GM06990 (cell line): ENCODE measurements around the gene TM9SF1.

Source experiments
- DNase-seq: peaks from one replicate; pipeline ENCODE4 v3.0.0-alpha.2; 2011; ENCODE audit not compliant: insufficient read length; ENCODE audit errors: extremely low read depth
- H3K27me3 ChIP-seq: replicated peaks from 2 replicates; pipeline ENCODE4 v1.6.0; 2011; ENCODE audit warnings: low read length; ENCODE audit not compliant: control insufficient read depth, insufficient read depth
- H3K36me3 ChIP-seq: 2 replicates; pipeline ENCODE4 v1.5.1; 2011; ENCODE audit warnings: low read length; ENCODE audit not compliant: control insufficient read depth, insufficient read depth
- H3K4me3 ChIP-seq: replicated peaks from 2 replicates; pipeline ENCODE4 v1.5.1; 2011; ENCODE audit warnings: low read depth, mild to moderate bottlenecking, control low read depth, low read length
- TF ChIP-seq, protein P1 (sequence below): IDR thresholded peaks from 2 replicates; pipeline ENCODE4 v1.5.1; 2011; ENCODE audit warnings: low read length, control low read depth, mild to moderate bottlenecking, inconsistent platforms; ENCODE audit not compliant: insufficient read depth, poor library complexity, severe bottlenecking

The TM9SF1 gene

DNA sequence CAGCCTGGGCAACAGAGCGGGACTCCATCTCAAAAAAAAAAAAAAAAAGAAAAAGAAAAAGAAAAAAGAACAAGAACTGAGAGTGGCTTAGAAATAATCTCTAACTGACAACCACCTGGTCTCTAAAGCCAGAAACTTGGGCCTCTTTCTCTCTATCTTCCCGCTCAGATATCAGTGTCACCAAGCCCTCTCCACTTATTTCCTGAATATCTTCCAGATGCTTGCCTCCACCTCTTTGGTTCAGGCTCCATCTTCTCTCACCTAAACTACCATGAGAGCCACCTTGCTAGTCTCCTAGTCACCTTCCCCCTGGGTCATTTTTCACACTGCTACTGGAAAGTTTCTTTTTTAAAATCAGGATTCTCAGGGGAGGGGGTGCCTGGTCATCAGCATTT is 1.8 kb upstream of the TM9SF1 start:
- Histone ChIP-seq H3K4me3 (peak overlapping the region; percentile 97), H3K27me3 (no peaks in the 10 kb centered on the region), H3K36me3 (peaks cover 8% of the 10 kb centered on the region)
- TF ChIP-seq, protein P1, sequence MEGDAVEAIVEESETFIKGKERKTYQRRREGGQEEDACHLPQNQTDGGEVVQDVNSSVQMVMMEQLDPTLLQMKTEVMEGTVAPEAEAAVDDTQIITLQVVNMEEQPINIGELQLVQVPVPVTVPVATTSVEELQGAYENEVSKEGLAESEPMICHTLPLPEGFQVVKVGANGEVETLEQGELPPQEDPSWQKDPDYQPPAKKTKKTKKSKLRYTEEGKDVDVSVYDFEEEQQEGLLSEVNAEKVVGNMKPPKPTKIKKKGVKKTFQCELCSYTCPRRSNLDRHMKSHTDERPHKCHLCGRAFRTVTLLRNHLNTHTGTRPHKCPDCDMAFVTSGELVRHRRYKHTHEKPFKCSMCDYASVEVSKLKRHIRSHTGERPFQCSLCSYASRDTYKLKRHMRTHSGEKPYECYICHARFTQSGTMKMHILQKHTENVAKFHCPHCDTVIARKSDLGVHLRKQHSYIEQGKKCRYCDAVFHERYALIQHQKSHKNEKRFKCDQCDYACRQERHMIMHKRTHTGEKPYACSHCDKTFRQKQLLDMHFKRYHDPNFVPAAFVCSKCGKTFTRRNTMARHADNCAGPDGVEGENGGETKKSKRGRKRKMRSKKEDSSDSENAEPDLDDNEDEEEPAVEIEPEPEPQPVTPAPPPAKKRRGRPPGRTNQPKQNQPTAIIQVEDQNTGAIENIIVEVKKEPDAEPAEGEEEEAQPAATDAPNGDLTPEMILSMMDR: no peak
- no peak for DNase-seq

DNA sequence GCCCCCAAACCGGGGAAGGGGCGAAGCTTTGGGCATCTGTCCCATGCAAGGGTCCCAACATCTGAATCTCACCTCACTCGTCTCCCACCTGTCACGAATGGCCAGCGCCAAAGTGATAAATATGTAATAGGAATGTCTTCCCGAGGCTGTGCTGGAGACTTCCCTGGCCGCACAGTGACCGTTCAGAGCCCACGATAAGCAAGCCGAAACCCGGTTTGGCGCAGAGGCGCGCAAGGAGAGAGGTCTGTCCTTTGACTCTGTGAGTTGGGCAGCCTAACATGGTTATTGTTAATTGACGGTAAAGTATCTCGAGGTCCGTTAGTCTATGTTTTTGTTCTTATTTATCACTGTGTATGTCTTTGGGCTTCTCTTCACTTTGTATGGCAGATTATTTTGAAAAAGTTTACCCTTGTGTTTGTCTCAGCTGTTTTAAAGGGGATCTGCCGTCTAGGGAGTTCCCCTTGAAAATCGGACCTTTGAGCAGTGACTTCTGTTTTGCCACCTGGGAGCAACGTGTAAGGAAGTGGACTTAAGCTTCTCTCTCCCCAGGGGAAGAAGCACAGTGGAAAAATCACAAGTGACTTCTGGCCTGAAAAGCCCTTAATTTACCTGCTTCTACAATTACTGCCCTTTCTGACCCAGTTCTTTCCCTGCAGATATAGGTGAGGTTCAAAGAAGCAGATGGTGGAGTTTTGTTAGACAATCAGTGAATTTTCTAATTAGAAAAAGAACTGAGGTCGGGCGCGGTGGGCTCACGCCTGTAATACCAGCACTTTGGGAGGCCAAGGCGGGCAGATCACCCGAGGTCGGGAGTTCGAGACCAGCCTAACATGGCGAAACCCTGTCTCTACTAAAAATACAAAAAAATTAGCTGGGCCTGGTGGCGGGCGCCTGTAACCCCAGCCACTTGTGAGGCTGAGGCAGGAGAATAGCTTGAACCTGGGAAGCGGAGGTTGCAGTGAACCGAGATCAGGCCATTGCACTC is 1.1 kb upstream of the TM9SF1 start:
- no peak for DNase-seq
- TF ChIP-seq, protein P1: no peak
- Histone ChIP-seq H3K4me3 (peak overlapping the region; percentile 97), H3K27me3 (no peaks in the 10 kb centered on the region), H3K36me3 (peaks cover 7% of the 10 kb centered on the region)

DNA sequence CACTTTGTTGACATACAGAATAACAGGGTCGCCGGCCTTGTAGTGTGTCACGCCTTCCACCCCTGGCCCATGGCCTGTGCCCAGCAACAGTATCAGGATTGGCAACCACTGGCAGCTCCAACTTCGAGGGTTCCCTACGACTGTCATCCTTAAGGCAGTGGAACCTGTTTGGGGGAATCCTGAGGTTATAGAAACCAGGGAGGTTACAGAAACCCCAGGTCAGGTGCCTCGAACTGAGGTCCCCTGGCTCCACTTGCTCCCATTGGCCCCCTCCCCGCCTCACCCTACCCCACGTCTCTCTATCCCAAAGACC is 412 bp downstream of the TM9SF1 start:
- no peak for DNase-seq
- peak overlapping the region; percentile 97 for H3K4me3 ChIP-seq
- H3K36me3 ChIP-seq: peaks cover 10% of the 10 kb centered on the region
- TF ChIP-seq, protein P1: no peak
- H3K27me3 ChIP-seq: no peaks in the 10 kb centered on the region

DNA sequence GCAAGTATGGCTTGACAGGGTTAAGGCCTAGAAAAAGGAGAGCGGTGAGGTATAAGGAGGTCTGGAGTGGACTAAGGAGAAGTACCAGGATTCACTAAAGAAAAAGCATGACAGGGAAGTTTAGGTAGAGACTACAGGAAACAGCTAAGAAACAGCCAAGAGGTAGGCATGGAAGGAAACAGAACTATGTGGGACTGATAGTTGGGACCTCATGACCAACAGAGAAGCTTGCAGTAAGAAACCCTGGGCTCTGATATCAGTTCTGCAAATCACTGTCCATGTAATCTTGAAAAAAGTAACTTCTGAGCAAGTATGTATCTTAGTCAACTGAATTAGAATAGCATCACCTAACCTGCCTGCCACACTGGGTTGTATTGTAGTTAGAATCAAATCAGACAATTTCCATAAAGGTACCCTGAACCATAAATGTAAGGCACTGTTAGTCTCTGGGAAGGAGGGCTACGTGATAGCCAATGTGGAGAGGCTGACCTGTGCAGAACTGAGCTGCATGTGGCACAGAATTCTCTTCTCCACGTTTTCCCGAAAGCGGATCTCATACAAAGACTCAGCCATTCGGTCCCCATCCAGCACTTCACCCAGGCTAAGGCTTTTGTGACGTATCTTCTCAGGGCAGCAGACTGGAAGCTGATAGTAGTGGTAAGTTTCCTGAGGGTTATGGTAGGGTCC is 912 bp downstream of the TM9SF1 start:
- no peaks in the 10 kb centered on the region for H3K27me3 ChIP-seq
- H3K4me3 ChIP-seq: peak overlapping the region; percentile 97
- no peak for DNase-seq
- H3K36me3 ChIP-seq: peaks cover 9% of the 10 kb centered on the region
- TF ChIP-seq, protein P1: no peak

DNA sequence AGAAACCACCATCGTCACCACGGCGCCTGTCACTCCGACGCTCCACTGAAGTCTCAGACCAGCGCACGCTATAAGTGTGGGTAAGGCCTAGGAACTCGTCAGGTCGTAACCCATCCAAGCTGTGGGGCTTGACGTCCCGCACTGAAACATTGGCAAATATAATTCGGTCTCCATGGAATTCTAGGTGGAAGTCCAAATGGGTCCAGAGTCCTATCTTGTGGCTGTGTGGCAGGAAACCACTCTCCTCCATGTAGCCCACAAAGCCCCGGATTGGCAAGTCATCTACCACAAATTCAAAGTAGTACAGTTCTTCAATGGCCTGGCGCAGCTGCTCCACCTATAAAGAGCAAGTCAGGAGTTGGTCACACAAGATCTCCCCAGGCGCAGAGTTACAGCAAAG is 2.3 kb downstream of the TM9SF1 start:
- DNase-seq: no peak
- H3K4me3 ChIP-seq: no peak overlapping the region
- no peaks in the 10 kb centered on the region for H3K27me3 ChIP-seq
- H3K36me3 ChIP-seq: peaks cover 8% of the 10 kb centered on the region
- TF ChIP-seq, protein P1: no peak
